ENCODE measurements around the gene COBLL1.

GRCh38 chr2:164816046-164816445, 25.6 kb downstream of the COBLL1 start:
- no peak for TF ChIP-seq POLR2A (IDR thresholded peaks at IDR 0.05)
- TF ChIP-seq CTCF (IDR thresholded peaks at IDR 0.05): no peak
